GM12878 (cell line): Measurements from ENCODE around the gene DCTN2. TPM values are rescaled to one million over a fixed set of nuclear protein-coding genes. Genes with fewer than 3 reads are reported as not detected.
A peak's percentile ranks its signal among the peaks of the same experiment; 100 is the strongest.

ENCODE experiments used
- BCL11A ChIP-seq: IDR thresholded peaks from 2 replicates; pipeline ENCODE4 v1.6.1; 2011; ENCODE audit warnings: low read depth, low read length
- BHLHE40 ChIP-seq, 2 experiments: fragments of 450-650 bp in 1 of 2; IDR thresholded peaks; 2 replicates each; pipeline ENCODE4 v1.6.1; 2011 to 2017; ENCODE audit warnings: low read depth in 2 of 2, borderline replicate concordance in 1 of 2, improper control_type of control experiment in 1 of 2, low read length in 1 of 2, mild to moderate bottlenecking in 1 of 2
- BMI1 ChIP-seq: fragments of 450-650 bp; IDR thresholded peaks from 2 replicates; pipeline ENCODE4 v1.6.1; 2016; ENCODE audit warnings: mild to moderate bottlenecking, moderate library complexity, borderline replicate concordance
- CBFB ChIP-seq: IDR thresholded peaks from 2 replicates; pipeline ENCODE4 v1.6.1; 2016; ENCODE audit warnings: antibody characterized with exemption, low read depth
- FOS ChIP-seq: IDR thresholded peaks from 3 replicates; pipeline ENCODE4 v1.6.1; 2011; ENCODE audit warnings: borderline replicate concordance; ENCODE audit not compliant: insufficient read length; ENCODE audit errors: extremely low read depth
- MYB ChIP-seq: fragments of 150-350 bp; IDR thresholded peaks from 2 replicates; pipeline ENCODE4 v1.6.1; 2014; ENCODE audit warnings: mild to moderate bottlenecking, low read depth, low read length, borderline replicate concordance
- NR2F1 ChIP-seq: fragments of 450-650 bp; conservative IDR thresholded peaks from 2 replicates; pipeline ENCODE4 v1.6.1; 2017; ENCODE audit warnings: mild to moderate bottlenecking
- POU2F2 ChIP-seq: IDR thresholded peaks from 3 replicates; pipeline ENCODE4 v1.6.1; 2011; ENCODE audit warnings: low read depth, mild to moderate bottlenecking, low read length, borderline replicate concordance
- RAD21 ChIP-seq: IDR thresholded peaks from 2 replicates; pipeline ENCODE4 v1.6.1; 2011; ENCODE audit warnings: mild to moderate bottlenecking, low read depth, low read length, moderate library complexity; ENCODE audit not compliant: insufficient read depth
- RB1 ChIP-seq: fragments of 450-650 bp; formaldehyde crosslinking; IDR thresholded peaks from 2 replicates; pipeline ENCODE4 v1.6.1; 2017; ENCODE audit warnings: mild to moderate bottlenecking, borderline replicate concordance
- RUNX3 ChIP-seq: IDR thresholded peaks from 2 replicates; pipeline ENCODE4 v1.6.1; 2012; ENCODE audit warnings: low read length, inconsistent platforms
- SIX5 ChIP-seq: IDR thresholded peaks from 2 replicates; pipeline ENCODE4 v1.6.1; 2011; ENCODE audit warnings: mild to moderate bottlenecking, low read depth, low read length, moderate library complexity; ENCODE audit not compliant: severe bottlenecking
- SMC3 ChIP-seq: IDR thresholded peaks from 2 replicates; pipeline ENCODE4 v1.6.1; 2011; ENCODE audit warnings: low read length, improper control_type of control experiment, borderline replicate concordance
- SUPT20H ChIP-seq: IDR thresholded peaks from 2 replicates; pipeline ENCODE4 v1.6.1; 2011; ENCODE audit warnings: low read depth, mild to moderate bottlenecking, low read length, moderate library complexity, borderline replicate concordance; ENCODE audit not compliant: control insufficient read depth
- YY1 ChIP-seq: IDR thresholded peaks from 2 replicates; pipeline ENCODE4 v1.6.1; 2011; ENCODE audit warnings: low read depth, mild to moderate bottlenecking, low read length
- polyA plus RNA-seq, 11 experiments: library from polyadenylated mRNA; depleted of rRNA in 4 of 11; unstranded in 6 of 11; stranded (reverse) in 5 of 11; fragments of >200 nt; fragmentation: Nextera tagmentation in 4 of 11; fragmentation: Illumina TruSeq in 1 of 11; extraction: Ambion mirVana in 4 of 11; extraction: Trizol in 1 of 11; gene quantifications; 1 replicate in 1 of 11; 2 replicates in 10 of 11; pipeline versions ENCODE4 v1.2.1 to v1.2.3, GENCODE V29; 2011 to 2016; ENCODE audit warnings: inconsistent platforms in 2 of 11, missing spikeins in 2 of 11, low read depth in 1 of 11
- total RNA-seq, 4 experiments: library from RNA; depleted of rRNA in 3 of 4; stranded (reverse); fragments of >200 nt in 3 of 4; fragmentation: Illumina TruSeq in 1 of 4; extraction: Trizol in 1 of 4; gene quantifications; 2 replicates each; pipeline versions ENCODE4 v1.2.1 to v1.2.3, GENCODE V29; 2013 to 2021
- TF ChIP-seq, protein P1 (sequence below): fragments of 450-650 bp; IDR thresholded peaks from 2 replicates; pipeline ENCODE4 v1.6.1; 2017; ENCODE audit warnings: mild to moderate bottlenecking, low read depth, inconsistent platforms; ENCODE audit not compliant: poor library complexity, severe bottlenecking
- TF ChIP-seq, protein P2 (sequence below): fragments of 450-650 bp; IDR thresholded peaks from 2 replicates; pipeline ENCODE4 v1.6.1; 2016; ENCODE audit warnings: mild to moderate bottlenecking

Gene DCTN2
- total and polyA plus RNA-seq, 10 of the 15 experiments (the other 5 are each of a cell fraction or from before 2014, with no cell fraction given), result 32.3 to 171 (median 100) TPM

DNA sequence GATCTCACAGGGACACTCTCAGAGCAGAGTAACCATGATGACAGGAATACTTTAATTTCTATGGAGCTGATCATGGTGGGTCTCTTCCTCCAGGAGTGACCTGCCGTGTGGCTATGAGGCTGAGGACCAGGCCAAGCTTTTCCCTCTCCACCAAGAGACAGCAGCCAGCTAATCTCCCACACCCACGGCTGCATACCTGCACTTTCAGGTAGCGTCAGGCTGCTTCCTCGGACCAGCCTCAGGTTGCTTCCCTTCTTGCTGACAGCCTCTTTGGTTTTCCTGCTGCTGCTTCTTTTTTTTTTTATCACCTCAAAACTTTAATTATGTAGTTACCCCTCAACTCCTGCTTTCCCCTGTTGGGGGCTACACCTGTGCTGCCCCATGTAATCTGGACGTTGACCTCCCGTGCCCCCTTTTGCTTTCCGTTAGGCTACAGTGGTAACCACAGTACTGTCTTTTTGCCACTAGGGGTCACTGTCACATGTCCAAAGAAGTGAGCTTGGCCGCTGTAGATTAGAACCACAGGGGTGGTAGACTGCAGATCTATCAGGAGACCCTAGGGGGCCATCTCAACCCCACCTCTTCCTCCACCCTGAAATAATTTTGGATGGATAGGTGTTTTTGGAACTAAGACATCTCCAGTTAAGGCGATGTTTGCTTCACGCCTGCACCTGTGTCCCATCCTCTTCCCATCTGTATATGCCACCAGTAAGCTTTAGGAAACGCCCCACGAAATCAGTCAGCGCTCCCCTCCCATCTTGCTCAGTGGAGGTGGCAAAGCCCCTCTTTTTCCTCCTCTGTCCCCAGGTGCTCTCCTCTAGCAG lies 36.2 kb upstream of the DCTN2 start (continued):
- TF ChIP-seq BMI1, result no peak
- no peak for TF ChIP-seq MYB
- no peak for TF ChIP-seq SUPT20H
- TF ChIP-seq RUNX3, result peak; percentile 95
- peak; percentile 71 for TF ChIP-seq CBFB
- 0 out of 2 replicates have a peak, but pooled peaks have one; percentile 25 for TF ChIP-seq RB1
- TF ChIP-seq, protein P1, sequence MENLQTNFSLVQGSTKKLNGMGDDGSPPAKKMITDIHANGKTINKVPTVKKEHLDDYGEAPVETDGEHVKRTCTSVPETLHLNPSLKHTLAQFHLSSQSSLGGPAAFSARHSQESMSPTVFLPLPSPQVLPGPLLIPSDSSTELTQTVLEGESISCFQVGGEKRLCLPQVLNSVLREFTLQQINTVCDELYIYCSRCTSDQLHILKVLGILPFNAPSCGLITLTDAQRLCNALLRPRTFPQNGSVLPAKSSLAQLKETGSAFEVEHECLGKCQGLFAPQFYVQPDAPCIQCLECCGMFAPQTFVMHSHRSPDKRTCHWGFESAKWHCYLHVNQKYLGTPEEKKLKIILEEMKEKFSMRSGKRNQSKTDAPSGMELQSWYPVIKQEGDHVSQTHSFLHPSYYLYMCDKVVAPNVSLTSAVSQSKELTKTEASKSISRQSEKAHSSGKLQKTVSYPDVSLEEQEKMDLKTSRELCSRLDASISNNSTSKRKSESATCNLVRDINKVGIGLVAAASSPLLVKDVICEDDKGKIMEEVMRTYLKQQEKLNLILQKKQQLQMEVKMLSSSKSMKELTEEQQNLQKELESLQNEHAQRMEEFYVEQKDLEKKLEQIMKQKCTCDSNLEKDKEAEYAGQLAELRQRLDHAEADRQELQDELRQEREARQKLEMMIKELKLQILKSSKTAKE, result peak; percentile 53
- peak; percentile 31; the same call in 1 of the 3 replicates for TF ChIP-seq POU2F2
- TF ChIP-seq YY1, result peak; percentile 60; the same call in 1 of the 2 replicates
- TF ChIP-seq, protein P2, sequence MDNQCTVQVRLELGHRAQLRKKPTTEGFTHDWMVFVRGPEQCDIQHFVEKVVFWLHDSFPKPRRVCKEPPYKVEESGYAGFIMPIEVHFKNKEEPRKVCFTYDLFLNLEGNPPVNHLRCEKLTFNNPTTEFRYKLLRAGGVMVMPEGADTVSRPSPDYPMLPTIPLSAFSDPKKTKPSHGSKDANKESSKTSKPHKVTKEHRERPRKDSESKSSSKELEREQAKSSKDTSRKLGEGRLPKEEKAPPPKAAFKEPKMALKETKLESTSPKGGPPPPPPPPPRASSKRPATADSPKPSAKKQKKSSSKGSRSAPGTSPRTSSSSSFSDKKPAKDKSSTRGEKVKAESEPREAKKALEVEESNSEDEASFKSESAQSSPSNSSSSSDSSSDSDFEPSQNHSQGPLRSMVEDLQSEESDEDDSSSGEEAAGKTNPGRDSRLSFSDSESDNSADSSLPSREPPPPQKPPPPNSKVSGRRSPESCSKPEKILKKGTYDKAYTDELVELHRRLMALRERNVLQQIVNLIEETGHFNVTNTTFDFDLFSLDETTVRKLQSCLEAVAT, result 0 out of 2 replicates have a peak, but pooled peaks have one; percentile 31
- no peak for TF ChIP-seq FOS
- TF ChIP-seq NR2F1, result peak; percentile 87
- no peak for TF ChIP-seq BCL11A
- TF ChIP-seq RAD21, result peak; percentile 89
- no peak for TF ChIP-seq SIX5
- peak in 1 of 2 experiments; percentile 21; a peak in 1 of 4 replicates for TF ChIP-seq BHLHE40 (IDR thresholded peaks at IDR 0.05; ENCODE audit: borderline replicate concordance in 1 of 2, low read depth in 2 of 2, low read length in 1 of 2)
- TF ChIP-seq SMC3, result peak; percentile 84
